ENCODE results near the gene PDE8A. TPM values are rescaled to one million over a fixed set of nuclear protein-coding genes. Genes with fewer than 3 reads are reported as not detected.

PDE8A gene
- total RNA-seq, 1 donor from 2014 or later: 22.9 TPM

GRCh38 chr15:85044251-85044853 lies 62.7 kb downstream of the PDE8A start:
- Histone ChIP-seq H3K4me3 (no peak overlapping the region), H3K9me3 (no peaks in the 10 kb centered on the region), H3K27me3 (no peaks in the 10 kb centered on the region), H3K27ac (no peak overlapping the region), H3K36me3 (no peaks in the 10 kb centered on the region), H3K4me1 (peaks cover 0 to 2% of the 10 kb centered on the region in 2 donors)
- DNase-seq (ENCODE audit: low spot score in 2 of 2): peak in 1 of 2 donors; percentile 68
- intact Hi-C loops (cut with DNase I): loop anchor here (1.0 to 10.0 kb wide), 3 partner anchors 64 to 180 kb away; partner anchors contain the start of gene PDE8A
- TF ChIP-seq, protein P1, sequence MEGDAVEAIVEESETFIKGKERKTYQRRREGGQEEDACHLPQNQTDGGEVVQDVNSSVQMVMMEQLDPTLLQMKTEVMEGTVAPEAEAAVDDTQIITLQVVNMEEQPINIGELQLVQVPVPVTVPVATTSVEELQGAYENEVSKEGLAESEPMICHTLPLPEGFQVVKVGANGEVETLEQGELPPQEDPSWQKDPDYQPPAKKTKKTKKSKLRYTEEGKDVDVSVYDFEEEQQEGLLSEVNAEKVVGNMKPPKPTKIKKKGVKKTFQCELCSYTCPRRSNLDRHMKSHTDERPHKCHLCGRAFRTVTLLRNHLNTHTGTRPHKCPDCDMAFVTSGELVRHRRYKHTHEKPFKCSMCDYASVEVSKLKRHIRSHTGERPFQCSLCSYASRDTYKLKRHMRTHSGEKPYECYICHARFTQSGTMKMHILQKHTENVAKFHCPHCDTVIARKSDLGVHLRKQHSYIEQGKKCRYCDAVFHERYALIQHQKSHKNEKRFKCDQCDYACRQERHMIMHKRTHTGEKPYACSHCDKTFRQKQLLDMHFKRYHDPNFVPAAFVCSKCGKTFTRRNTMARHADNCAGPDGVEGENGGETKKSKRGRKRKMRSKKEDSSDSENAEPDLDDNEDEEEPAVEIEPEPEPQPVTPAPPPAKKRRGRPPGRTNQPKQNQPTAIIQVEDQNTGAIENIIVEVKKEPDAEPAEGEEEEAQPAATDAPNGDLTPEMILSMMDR (IDR thresholded peaks at IDR 0.05): peak; percentile 43 to 70 (median 65)

- no peak overlapping the region for H3K27ac ChIP-seq
- H3K4me1 ChIP-seq: peaks cover 0 to 2% of the 10 kb centered on the region in 2 donors
- no peaks in the 10 kb centered on the region for H3K27me3 ChIP-seq
- TF ChIP-seq, protein P1 (IDR thresholded peaks at IDR 0.05): no peak
- H3K36me3 ChIP-seq: no peaks in the 10 kb centered on the region
- H3K4me3 ChIP-seq: no peak overlapping the region
- DNase-seq (ENCODE audit: low spot score in 2 of 2): no peak
- no peaks in the 10 kb centered on the region for H3K9me3 ChIP-seq
- intact Hi-C loops (cut with DNase I): loop anchor here (1.0 to 10.0 kb wide), 3 partner anchors 64 to 180 kb away; partner anchors contain the start of gene PDE8A
Observed at GRCh38 chr15:85044894-85045293, 63.2 kb downstream of the PDE8A start.

DNA sequence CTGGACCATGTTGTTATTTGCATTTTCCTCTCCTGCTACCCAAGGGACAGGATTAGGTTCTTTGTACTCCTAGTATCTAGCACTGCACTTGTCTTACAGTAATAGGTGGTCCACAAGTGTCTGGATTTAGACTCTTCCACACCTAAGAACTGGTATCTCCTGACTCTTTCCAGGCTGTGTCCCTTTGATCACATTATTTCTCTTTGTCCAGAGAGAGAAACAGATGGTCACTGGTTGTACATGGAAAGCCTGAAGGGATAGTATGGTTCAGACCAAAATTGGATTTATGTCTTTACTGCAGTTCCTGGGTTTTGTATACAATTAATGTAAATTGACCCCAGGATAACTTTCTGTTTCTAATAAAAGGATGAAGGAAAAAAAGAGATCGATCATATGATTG lies 64.0 kb downstream of the PDE8A start:
- intact Hi-C loops (cut with DNase I): loop anchor here (2.0 to 10.0 kb wide), 2 partner anchors 65 to 181 kb away; partner anchors contain the start of gene PDE8A
- no peak overlapping the region for H3K4me3 ChIP-seq
- no peaks in the 10 kb centered on the region for H3K9me3 ChIP-seq
- no peaks in the 10 kb centered on the region for H3K27me3 ChIP-seq
- no peak overlapping the region for H3K27ac ChIP-seq
- peaks cover 0 to 2% of the 10 kb centered on the region in 2 donors for H3K4me1 ChIP-seq
- TF ChIP-seq, protein P1 (IDR thresholded peaks at IDR 0.05): no peak
- no peak for DNase-seq (ENCODE audit: low spot score in 2 of 2)
- no peaks in the 10 kb centered on the region for H3K36me3 ChIP-seq

DNA sequence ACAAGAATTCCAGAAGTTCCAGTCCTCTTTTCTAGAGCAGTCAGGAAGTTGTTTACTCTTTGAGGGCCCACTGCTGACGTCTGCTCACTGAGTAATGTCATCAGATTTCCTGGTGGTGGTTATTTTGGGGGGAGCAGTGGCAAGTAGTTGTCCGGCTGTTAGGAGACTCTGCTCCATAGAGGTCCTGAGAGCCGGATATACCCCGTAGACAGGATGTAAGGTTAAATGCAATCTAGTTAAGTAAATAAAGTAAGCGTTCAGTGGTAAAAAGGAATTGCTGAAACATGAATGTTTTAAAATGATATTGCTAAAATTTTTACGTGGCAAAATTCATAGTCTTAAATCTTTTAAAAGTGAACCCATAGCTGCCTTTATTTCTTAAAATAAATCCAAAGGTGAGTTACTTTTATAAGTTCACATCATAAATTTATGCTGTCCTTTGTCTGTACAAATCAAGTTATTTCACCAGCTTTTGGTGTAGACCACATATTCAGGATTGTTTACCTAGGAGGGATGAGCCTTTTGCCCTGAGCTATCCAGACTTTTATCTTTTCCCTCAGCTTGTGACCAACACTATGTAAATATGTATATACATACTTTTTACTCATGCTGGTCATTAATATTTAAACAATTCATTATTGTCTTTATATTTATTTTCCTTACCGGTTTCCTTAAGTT lies 65.8 kb downstream of the PDE8A start:
- no peaks in the 10 kb centered on the region for H3K9me3 ChIP-seq
- no peak overlapping the region for H3K27ac ChIP-seq
- TF ChIP-seq, protein P1 (IDR thresholded peaks at IDR 0.05): no peak
- DNase-seq (ENCODE audit: low spot score in 2 of 2): no peak
- no peaks in the 10 kb centered on the region for H3K27me3 ChIP-seq
- intact Hi-C loops (cut with DNase I): loop anchor here (10.0 kb wide), 1 partner anchor 183 kb away; no protein-coding TSS in a partner anchor
- H3K4me3 ChIP-seq: no peak overlapping the region
- peaks cover 0 to 2% of the 10 kb centered on the region in 2 donors for H3K4me1 ChIP-seq
- H3K36me3 ChIP-seq: no peaks in the 10 kb centered on the region

GRCh38 chr15:85048430-85048829 lies 66.8 kb downstream of the PDE8A start:
- intact Hi-C loops (cut with DNase I): loop anchor here (10.0 kb wide), 1 partner anchor 184 kb away; no protein-coding TSS in a partner anchor
- H3K4me1 ChIP-seq: peaks cover 0 to 2% of the 10 kb centered on the region in 2 donors

More at GRCh38 chr15:85048430-85048829, 66.8 kb downstream of the PDE8A start:
- H3K9me3 ChIP-seq: no peaks in the 10 kb centered on the region
- no peak overlapping the region for H3K27ac ChIP-seq
- H3K4me3 ChIP-seq: no peak overlapping the region
- H3K27me3 ChIP-seq: no peaks in the 10 kb centered on the region
- H3K36me3 ChIP-seq: no peaks in the 10 kb centered on the region
- no peak for DNase-seq (ENCODE audit: low spot score in 2 of 2)
- TF ChIP-seq, protein P1 (IDR thresholded peaks at IDR 0.05): no peak

All from ascending aorta (tissue), 2 donors.